Measurements from ENCODE around the gene OR51L1.

Gene OR51L1

GRCh38 chr11:4979036-4979435, 15.6 kb upstream of the OR51L1 start:
- Histone ChIP-seq H3K27ac (ENCODE audit: low read length) (no peak overlapping the region), H2AFZ (ENCODE audit: low read length) (no peak overlapping the region), H3K27me3 (replicated peaks; ENCODE audit: insufficient read depth, low read length) (no peaks in the 10 kb centered on the region), H3K9ac (ENCODE audit: low read length) (no peak overlapping the region), H3K4me2 (ENCODE audit: low read depth, low read length) (no peak overlapping the region), H3K4me1 (ENCODE audit: low read length) (no peaks in the 10 kb centered on the region), H3K36me3 (replicated peaks; ENCODE audit: insufficient read depth, low read length) (no peaks in the 10 kb centered on the region), H3K9me2 (replicated peaks; ENCODE audit: insufficient read depth, low read length) (no peaks in the 10 kb centered on the region), H4K20me1 (ENCODE audit: insufficient read depth, low read length) (no peaks in the 10 kb centered on the region), H3F3A (ENCODE audit: insufficient read depth, low read length) (no peaks in the 10 kb centered on the region), H3K9me3 (replicated peaks; ENCODE audit: insufficient read depth, low read length) (no peaks in the 10 kb centered on the region), H3K4me3 (ENCODE audit: low read length) (no peak overlapping the region), H3K79me2 (ENCODE audit: low read length) (no peaks in the 10 kb centered on the region)
- TF ChIP-seq CTCF (IDR thresholded peaks at IDR 0.05; ENCODE audit: low read length), result no peak
- TF ChIP-seq EZH2phosphoT487 (IDR thresholded peaks at IDR 0.05; ENCODE audit: low read length), result no peak
- no peak for TF ChIP-seq EZH2 (optimal IDR thresholded peaks at IDR 0.05; ENCODE audit: low read depth, low read length)
- DNase-seq, result no peak

GRCh38 chr11:4982678-4983077, 12.0 kb upstream of the OR51L1 start:
- DNase-seq, result no peak
- H3K36me3 ChIP-seq (replicated peaks; ENCODE audit: insufficient read depth, low read length), result no peaks in the 10 kb centered on the region
- TF ChIP-seq EZH2 (optimal IDR thresholded peaks at IDR 0.05; ENCODE audit: low read depth, low read length), result no peak
- TF ChIP-seq EZH2phosphoT487 (IDR thresholded peaks at IDR 0.05; ENCODE audit: low read length), result no peak
- no peak for TF ChIP-seq CTCF (IDR thresholded peaks at IDR 0.05; ENCODE audit: low read length)
- H3K4me2 ChIP-seq (ENCODE audit: low read depth, low read length), result no peak overlapping the region
- no peak overlapping the region for H3K9ac ChIP-seq (ENCODE audit: low read length)
- no peaks in the 10 kb centered on the region for H3K9me3 ChIP-seq (replicated peaks; ENCODE audit: insufficient read depth, low read length)
- no peak overlapping the region for H3K4me3 ChIP-seq (ENCODE audit: low read length)
- H3K27me3 ChIP-seq (replicated peaks; ENCODE audit: insufficient read depth, low read length), result no peaks in the 10 kb centered on the region
- H4K20me1 ChIP-seq (ENCODE audit: insufficient read depth, low read length), result no peaks in the 10 kb centered on the region
- no peak overlapping the region for H3K27ac ChIP-seq (ENCODE audit: low read length)
- H3K79me2 ChIP-seq (ENCODE audit: low read length), result no peaks in the 10 kb centered on the region
- no peaks in the 10 kb centered on the region for H3F3A ChIP-seq (ENCODE audit: insufficient read depth, low read length)
- H3K4me1 ChIP-seq (ENCODE audit: low read length), result no peaks in the 10 kb centered on the region
- H3K9me2 ChIP-seq (replicated peaks; ENCODE audit: insufficient read depth, low read length), result no peaks in the 10 kb centered on the region
- H2AFZ ChIP-seq (ENCODE audit: low read length), result no peak overlapping the region

GRCh38 chr11:4983841-4984240, 10.8 kb upstream of the OR51L1 start:
- Histone ChIP-seq H3K9me2 (replicated peaks; ENCODE audit: insufficient read depth, low read length) (no peaks in the 10 kb centered on the region), H3K36me3 (replicated peaks; ENCODE audit: insufficient read depth, low read length) (no peaks in the 10 kb centered on the region), H3K27me3 (replicated peaks; ENCODE audit: insufficient read depth, low read length) (no peaks in the 10 kb centered on the region), H3K4me1 (ENCODE audit: low read length) (no peaks in the 10 kb centered on the region), H3F3A (ENCODE audit: insufficient read depth, low read length) (no peaks in the 10 kb centered on the region), H3K9ac (ENCODE audit: low read length) (no peak overlapping the region), H3K9me3 (replicated peaks; ENCODE audit: insufficient read depth, low read length) (no peaks in the 10 kb centered on the region), H2AFZ (ENCODE audit: low read length) (no peak overlapping the region), H3K4me3 (ENCODE audit: low read length) (no peak overlapping the region), H3K27ac (ENCODE audit: low read length) (no peak overlapping the region), H3K4me2 (ENCODE audit: low read depth, low read length) (no peak overlapping the region), H4K20me1 (ENCODE audit: insufficient read depth, low read length) (no peaks in the 10 kb centered on the region), H3K79me2 (ENCODE audit: low read length) (no peaks in the 10 kb centered on the region)
- TF ChIP-seq EZH2phosphoT487 (IDR thresholded peaks at IDR 0.05; ENCODE audit: low read length) (no peak), CTCF (IDR thresholded peaks at IDR 0.05; ENCODE audit: low read length) (no peak), EZH2 (optimal IDR thresholded peaks at IDR 0.05; ENCODE audit: low read depth, low read length) (no peak)
- DNase-seq, result no peak
